Fibroblast of villous mesenchyme (primary cell): ENCODE data around the gene MSLN. TPM values are rescaled to one million over a fixed set of nuclear protein-coding genes. Genes with fewer than 3 reads are reported as not detected.
"Not testable (repeated sequence)": the region's sequence is repeated elsewhere in the genome, so short reads cannot be mapped to it uniquely, and the experiment has no call there.

ENCODE experiments used
- DNase-seq: peaks from one replicate; pipeline ENCODE4 v3.0.0-alpha.2; 2010; ENCODE audit warnings: low read depth
- H3K4me3 ChIP-seq: 2 replicates; pipeline ENCODE4 v1.5.1; 2011; ENCODE audit warnings: low read depth, mild to moderate bottlenecking, low read length
- total RNA-seq: library from RNA; depleted of rRNA; stranded (reverse); fragments of >200 nt; gene quantifications from 2 replicates; pipeline ENCODE4 v1.2.3, GENCODE V29; 2012
- TF ChIP-seq, protein P1 (sequence below): IDR thresholded peaks from 2 replicates; pipeline ENCODE4 v1.5.1; 2012; ENCODE audit warnings: low read depth, mild to moderate bottlenecking, low read length; ENCODE audit not compliant: insufficient read depth

The MSLN gene
- total RNA-seq, result 0.32 and 0.86 TPM in 2 replicates

DNA sequence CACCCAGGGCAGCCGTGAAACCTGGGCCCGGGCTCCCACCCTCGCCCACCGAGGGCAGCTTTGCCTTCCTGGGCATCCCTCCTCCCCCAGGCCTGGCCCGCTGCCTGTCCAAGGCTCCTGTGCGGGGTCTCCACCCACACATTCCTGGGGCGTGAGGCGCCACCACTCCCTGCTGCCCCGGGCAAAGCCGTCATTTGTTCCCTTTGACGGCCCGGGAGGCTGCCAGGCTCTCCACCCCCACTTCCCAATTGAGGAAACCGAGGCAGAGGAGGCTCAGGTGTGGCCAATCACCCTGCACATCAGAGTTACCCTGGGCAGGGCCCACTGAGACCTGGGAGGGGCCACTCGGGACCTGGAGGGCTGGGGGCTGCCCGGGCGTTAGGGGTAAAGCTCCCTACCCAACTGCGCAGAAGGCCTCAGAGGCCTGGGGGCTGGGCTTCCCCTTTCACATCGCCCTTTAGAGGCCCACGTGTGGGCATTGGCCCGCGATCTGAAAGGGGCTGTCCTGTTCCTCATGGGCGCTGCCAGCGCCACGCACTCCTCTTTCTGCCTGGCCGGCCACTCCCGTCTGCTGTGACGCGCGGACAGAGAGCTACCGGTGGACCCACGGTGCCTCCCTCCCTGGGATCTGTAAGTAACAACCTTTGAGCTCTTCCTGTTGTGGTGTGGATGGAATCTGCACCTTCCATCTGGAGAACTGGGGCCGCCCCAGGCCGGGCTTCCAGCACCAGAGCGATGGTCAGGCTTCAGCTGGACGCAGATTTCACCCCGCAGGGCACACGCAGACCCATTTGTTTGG is at the start of gene MSLN:
Gene MSLN (plus strand): TSS at position 190 of the 799 bp plus-strand sequence. CDS start 1,947 bp downstream, outside the sequence.
- TF ChIP-seq, protein P1, sequence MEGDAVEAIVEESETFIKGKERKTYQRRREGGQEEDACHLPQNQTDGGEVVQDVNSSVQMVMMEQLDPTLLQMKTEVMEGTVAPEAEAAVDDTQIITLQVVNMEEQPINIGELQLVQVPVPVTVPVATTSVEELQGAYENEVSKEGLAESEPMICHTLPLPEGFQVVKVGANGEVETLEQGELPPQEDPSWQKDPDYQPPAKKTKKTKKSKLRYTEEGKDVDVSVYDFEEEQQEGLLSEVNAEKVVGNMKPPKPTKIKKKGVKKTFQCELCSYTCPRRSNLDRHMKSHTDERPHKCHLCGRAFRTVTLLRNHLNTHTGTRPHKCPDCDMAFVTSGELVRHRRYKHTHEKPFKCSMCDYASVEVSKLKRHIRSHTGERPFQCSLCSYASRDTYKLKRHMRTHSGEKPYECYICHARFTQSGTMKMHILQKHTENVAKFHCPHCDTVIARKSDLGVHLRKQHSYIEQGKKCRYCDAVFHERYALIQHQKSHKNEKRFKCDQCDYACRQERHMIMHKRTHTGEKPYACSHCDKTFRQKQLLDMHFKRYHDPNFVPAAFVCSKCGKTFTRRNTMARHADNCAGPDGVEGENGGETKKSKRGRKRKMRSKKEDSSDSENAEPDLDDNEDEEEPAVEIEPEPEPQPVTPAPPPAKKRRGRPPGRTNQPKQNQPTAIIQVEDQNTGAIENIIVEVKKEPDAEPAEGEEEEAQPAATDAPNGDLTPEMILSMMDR, result no peak
- DNase-seq, result peak; percentile 12
- no peak within 1 kb of the TSS for H3K4me3 ChIP-seq

DNA sequence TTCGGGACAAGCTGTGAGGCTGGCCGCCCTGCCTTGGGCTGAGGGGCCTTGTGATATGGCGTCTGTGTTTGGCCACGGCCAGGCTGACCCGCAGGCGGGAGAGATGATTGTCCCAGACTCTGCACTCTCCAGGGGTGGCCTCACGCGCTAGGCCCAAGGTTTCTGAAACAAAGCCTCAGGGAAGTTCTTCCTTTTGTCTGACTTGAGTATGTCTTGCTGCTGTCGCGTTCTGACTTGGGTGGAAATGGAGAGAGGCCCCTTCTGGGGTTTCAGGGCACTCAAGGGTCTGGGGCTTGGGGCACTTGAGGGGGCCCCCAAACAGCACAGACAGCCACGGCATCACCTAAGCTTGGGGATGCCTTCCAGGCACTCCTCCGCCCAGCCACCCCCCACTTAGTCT is 49.5 kb upstream of the MSLN start:
- DNase-seq, result no peak
- H3K4me3 ChIP-seq, result no peak overlapping the region
- TF ChIP-seq, protein P1, result no peak

DNA sequence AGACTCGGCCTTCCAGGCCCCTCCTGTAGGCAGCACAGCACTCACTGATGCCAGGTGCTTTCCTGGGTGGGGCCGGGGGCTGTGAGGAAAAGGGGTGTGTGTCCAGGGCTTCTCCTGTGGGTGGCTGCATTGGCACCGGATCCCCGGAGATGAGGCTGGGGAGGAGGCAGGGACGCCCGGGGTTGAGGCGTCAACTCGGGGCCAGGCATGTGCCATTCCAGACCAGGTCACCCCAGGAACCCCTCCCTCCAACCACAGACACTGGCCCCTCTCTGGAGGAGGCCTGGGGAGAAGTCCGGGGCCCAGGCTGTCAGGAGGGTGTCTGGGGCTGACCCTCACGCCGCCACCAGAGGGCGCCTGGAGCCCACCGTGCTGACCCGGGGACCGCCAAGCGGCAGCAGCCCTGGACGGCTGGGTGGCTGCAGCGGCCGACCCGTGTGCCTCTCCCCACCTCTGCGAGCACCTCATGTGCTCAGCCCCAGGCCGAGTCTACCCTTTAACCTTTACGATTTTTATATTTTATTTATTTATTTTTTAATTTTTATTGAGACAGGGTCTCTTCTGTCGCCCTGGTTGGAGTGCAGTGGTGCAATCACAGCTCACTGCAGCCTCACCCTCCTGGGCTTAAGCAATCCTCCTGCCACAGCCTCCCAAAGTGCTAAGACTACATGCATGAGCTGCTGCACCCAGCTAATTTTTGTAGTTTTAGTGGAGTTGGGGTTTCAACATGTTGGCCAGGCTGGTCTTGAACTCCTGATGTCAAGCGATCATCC is 48.8 kb upstream of the MSLN start:
- TF ChIP-seq, protein P1, result peak; percentile 92
- H3K4me3 ChIP-seq, result no peak overlapping the region
- DNase-seq, result peak; percentile 60

DNA sequence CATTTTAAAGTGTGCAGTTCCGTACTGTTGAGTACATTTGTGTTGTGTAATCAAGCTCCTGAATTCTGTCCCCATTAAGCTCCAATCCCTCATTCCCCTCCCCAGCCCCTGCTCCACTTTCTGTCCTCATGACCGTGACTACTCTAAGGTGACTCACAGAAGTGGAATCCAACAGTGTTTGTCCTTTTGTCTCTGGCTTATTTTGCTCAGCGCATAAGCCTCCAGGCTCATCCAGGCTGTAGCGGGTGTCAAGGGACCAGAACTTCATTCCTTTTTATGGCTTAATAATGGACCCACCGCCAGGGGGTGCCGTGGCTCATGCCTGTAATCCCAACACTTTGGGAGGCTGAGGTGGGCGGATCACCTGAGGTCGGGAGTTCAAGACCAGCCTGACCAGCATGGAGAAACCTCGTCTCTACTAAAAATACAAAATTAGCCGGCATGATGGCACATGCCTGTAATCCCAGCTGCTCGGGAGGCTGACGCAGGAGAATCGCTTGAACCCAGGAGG is 47.7 kb upstream of the MSLN start:
- DNase-seq, result peak; percentile 94
- TF ChIP-seq, protein P1, result peak; percentile 55
- H3K4me3 ChIP-seq, result not testable (repeated sequence)

GRCh38 chr16:714079-714478 is 46.5 kb upstream of the MSLN start:
- no peak overlapping the region for H3K4me3 ChIP-seq
- TF ChIP-seq, protein P1, result no peak
- no peak for DNase-seq

DNA sequence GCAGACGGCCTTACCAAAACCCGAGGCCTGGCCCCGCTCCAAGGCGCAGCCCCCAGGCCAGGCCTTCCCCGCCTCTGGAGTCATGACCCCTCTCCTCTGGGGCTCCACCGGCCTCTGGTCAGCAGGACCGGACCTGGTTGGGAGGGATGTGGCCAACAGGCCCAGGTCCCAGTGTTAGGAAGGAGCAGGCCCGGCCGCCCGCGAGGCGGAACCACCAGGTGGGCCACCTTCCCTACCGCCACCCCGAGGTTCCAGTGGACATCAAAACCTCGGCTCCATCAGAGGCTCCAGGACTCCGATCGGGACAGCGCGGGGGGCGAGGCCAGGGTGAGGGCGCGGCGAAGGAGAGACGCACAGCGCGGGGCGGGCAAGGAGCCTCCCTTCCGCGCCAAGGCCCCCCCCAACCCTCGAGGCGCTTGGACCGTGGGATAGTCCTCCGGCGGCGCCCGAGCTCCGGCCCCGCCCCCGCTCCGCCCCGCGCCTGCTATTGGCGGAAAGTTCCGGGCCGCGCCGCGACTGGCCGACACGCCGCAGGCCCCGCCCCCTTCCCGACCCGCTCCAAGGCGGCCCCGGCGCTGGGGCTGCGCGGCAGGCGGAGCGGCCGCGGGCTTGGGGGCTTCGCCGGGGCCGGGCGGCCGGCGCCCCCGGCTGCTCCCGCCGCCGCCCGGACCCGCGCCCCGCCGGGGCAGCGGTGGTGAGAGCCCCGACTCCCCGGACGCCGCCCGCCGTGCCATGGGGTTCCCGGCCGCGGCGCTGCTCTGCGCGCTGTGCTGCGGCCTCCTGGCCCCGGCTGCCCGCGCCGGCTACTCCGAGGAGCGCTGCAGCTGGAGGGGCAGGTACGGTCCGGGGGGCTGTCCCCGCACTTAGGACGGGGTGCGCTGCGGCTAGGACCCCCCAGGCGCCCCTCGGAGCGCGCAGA is 45.7 kb upstream of the MSLN start, which contains the start of gene METRN:
Gene METRN (plus strand): TSS at position 561 of the 919 bp plus-strand sequence. CDS start 172 bp downstream, at position 733.
- TF ChIP-seq, protein P1, result no peak
- peak; percentile 87 for DNase-seq
- peak within 1 kb of the TSS; percentile 66 for H3K4me3 ChIP-seq
